HEK293 (cell line): ENCODE measurements around the gene HES2.

Source experiments
- EGR2 ChIP-seq: fragments of 450-650 bp; formaldehyde crosslinking; IDR thresholded peaks from 2 replicates; pipeline ENCODE4 v1.5.1; 2016; ENCODE audit warnings: low read depth, missing biosample characterization, missing genetic modification characterization
- ELK4 ChIP-seq: IDR thresholded peaks from 2 replicates; pipeline ENCODE4 v1.6.1; 2011; ENCODE audit warnings: mild to moderate bottlenecking, low read depth, low read length, borderline replicate concordance
- GLI2 ChIP-seq: fragments of 450-650 bp; formaldehyde crosslinking; IDR thresholded peaks from 2 replicates; pipeline ENCODE4; 2017; ENCODE audit warnings: missing biosample characterization, missing genetic modification characterization, low read depth, borderline replicate concordance
- GLIS2 ChIP-seq: fragments of 450-650 bp; formaldehyde crosslinking; IDR thresholded peaks from 2 replicates; pipeline ENCODE4 v1.5.1; 2016; ENCODE audit warnings: missing biosample characterization, missing genetic modification characterization
- HOXC10 ChIP-seq: sonication (generic); formaldehyde crosslinking; IDR thresholded peaks from 2 replicates; pipeline ENCODE4 v1.8.1; 2023; ENCODE audit warnings: mild to moderate bottlenecking, missing genetic modification reagents
- OSR2 ChIP-seq: fragments of 450-650 bp; formaldehyde crosslinking; IDR thresholded peaks from 2 replicates; pipeline ENCODE4 v1.5.1; 2016; ENCODE audit warnings: missing biosample characterization, missing genetic modification characterization
- PRDM2 ChIP-seq: fragments of 450-650 bp; formaldehyde crosslinking; IDR thresholded peaks from 2 replicates; pipeline ENCODE4 v1.5.1; 2016; ENCODE audit warnings: missing biosample characterization, missing genetic modification characterization, borderline replicate concordance
- YY1 ChIP-seq: fragments of 450-650 bp; formaldehyde crosslinking; IDR thresholded peaks from 2 replicates; pipeline ENCODE4 v1.5.1; 2018; ENCODE audit warnings: missing biosample characterization, missing genetic modification characterization
- ZBTB8A ChIP-seq: fragments of 450-650 bp; formaldehyde crosslinking; IDR thresholded peaks from 2 replicates; pipeline ENCODE4 v1.5.1; 2016; ENCODE audit warnings: missing biosample characterization, missing genetic modification characterization
- ZFHX2 ChIP-seq: fragments of 450-650 bp; formaldehyde crosslinking; conservative IDR thresholded peaks from 2 replicates; pipeline ENCODE4 v1.5.1; 2016; ENCODE audit warnings: missing biosample characterization, missing genetic modification characterization
- ZNF324 ChIP-seq: fragments of 450-650 bp; formaldehyde crosslinking; IDR thresholded peaks from 2 replicates; pipeline ENCODE4 v1.5.1; 2016; ENCODE audit warnings: missing biosample characterization, missing genetic modification characterization
- ZNF335 ChIP-seq: fragments of 450-650 bp; formaldehyde crosslinking; conservative IDR thresholded peaks from 2 replicates; pipeline ENCODE4 v1.5.1; 2016; ENCODE audit warnings: missing biosample characterization, missing genetic modification characterization
- ZNF341 ChIP-seq: fragments of 450-650 bp; formaldehyde crosslinking; IDR thresholded peaks from 2 replicates; pipeline ENCODE4; 2016; ENCODE audit warnings: low read depth, missing biosample characterization, missing genetic modification characterization
- ZNF391 ChIP-seq: fragments of 450-650 bp; formaldehyde crosslinking; IDR thresholded peaks from 2 replicates; pipeline ENCODE4 v1.5.1; 2016; ENCODE audit warnings: low read depth, missing biosample characterization, missing genetic modification characterization, borderline replicate concordance
- ZNF501 ChIP-seq: fragments of 450-650 bp; formaldehyde crosslinking; IDR thresholded peaks from 2 replicates; pipeline ENCODE4 v1.5.1; 2016; ENCODE audit warnings: missing biosample characterization, missing genetic modification characterization
- ZNF558 ChIP-seq: fragments of 450-650 bp; formaldehyde crosslinking; IDR thresholded peaks from 2 replicates; pipeline ENCODE4 v1.5.1; 2016; ENCODE audit warnings: missing biosample characterization, missing genetic modification characterization
- ZNF626 ChIP-seq: fragments of 450-650 bp; sonication (Bioruptor Pico); formaldehyde crosslinking; IDR thresholded peaks from 2 replicates; pipeline ENCODE4 v1.5.1; 2018; ENCODE audit warnings: missing biosample characterization, missing genetic modification characterization, inconsistent platforms
- ZNF658 ChIP-seq: fragments of 450-650 bp; formaldehyde crosslinking; IDR thresholded peaks from 2 replicates; pipeline ENCODE4; 2016; ENCODE audit warnings: missing biosample characterization, missing genetic modification characterization
- ZNF837 ChIP-seq: fragments of 450-650 bp; formaldehyde crosslinking; IDR thresholded peaks from 2 replicates; pipeline ENCODE4 v1.5.1; 2016; ENCODE audit warnings: missing biosample characterization, missing genetic modification characterization
- TF ChIP-seq, protein P1 (sequence below): fragments of 450-650 bp; formaldehyde crosslinking; IDR thresholded peaks from 2 replicates; pipeline ENCODE4 v1.5.0; 2017; ENCODE audit warnings: missing biosample characterization, missing genetic modification characterization, borderline replicate concordance
- TF ChIP-seq, protein P2 (sequence below): fragments of 450-650 bp; formaldehyde crosslinking; IDR thresholded peaks from 2 replicates; pipeline ENCODE4 v1.5.1; 2016; ENCODE audit warnings: missing biosample characterization, missing genetic modification characterization
- TF ChIP-seq, protein P3 (sequence below): fragments of 450-650 bp; formaldehyde crosslinking; IDR thresholded peaks from 2 replicates; pipeline ENCODE4 v1.5.1; 2016; ENCODE audit warnings: missing biosample characterization, missing genetic modification characterization
- TF ChIP-seq, protein P4 (sequence below): fragments of 450-650 bp; formaldehyde crosslinking; IDR thresholded peaks from 2 replicates; pipeline ENCODE4 v1.5.1; 2017; ENCODE audit warnings: missing biosample characterization, missing genetic modification characterization

HES2 gene

DNA sequence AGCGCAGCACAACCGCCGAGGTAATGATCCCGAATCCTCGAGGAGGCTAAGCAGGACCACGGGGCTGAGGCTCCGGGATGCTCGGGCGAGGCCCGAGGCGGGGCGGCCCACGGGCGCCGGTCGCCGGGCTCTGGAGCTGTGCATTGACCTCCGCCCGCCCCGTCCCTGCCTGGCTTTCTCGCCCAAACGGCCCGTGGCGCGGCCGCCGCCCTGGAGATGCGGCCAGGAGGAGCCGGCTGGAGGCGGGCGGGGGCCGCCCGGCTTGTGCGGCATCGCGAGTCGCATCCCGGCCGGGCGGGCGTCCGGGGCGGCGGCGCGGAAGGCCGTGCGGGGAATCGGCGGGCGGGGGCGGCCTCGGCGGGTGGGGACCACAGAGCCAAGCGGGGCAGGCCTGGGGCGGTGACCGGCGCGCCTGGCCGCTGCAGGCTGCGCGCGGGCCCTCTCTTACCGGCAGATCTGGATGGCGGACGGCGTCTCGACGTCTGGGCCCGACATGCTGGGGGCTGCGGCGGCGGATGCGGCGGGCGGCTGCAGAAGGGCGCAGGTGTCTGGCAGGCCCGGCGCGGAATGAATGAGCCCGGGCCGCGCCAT is 26.8 kb downstream of the HES2 start (continued):
- TF ChIP-seq ZNF837 (tag by site-specific recombination): no peak
- no peak for TF ChIP-seq ZNF626 (tag by site-specific recombination)
- no peak for TF ChIP-seq GLIS2 (tag by site-specific recombination)
- TF ChIP-seq OSR2 (tag by site-specific recombination): no peak
- TF ChIP-seq GLI2 (tag by site-specific recombination): no peak
- no peak for TF ChIP-seq PRDM2 (tag by site-specific recombination)
- no peak for TF ChIP-seq ZNF324
- TF ChIP-seq HOXC10 (CRISPR knock-in tag): no peak
- TF ChIP-seq ZNF341 (tag by site-specific recombination): 0 out of 2 replicates have a peak, but pooled peaks have one; percentile 4
- TF ChIP-seq ZNF501: no peak
- no peak for TF ChIP-seq EGR2
- TF ChIP-seq, protein P1, sequence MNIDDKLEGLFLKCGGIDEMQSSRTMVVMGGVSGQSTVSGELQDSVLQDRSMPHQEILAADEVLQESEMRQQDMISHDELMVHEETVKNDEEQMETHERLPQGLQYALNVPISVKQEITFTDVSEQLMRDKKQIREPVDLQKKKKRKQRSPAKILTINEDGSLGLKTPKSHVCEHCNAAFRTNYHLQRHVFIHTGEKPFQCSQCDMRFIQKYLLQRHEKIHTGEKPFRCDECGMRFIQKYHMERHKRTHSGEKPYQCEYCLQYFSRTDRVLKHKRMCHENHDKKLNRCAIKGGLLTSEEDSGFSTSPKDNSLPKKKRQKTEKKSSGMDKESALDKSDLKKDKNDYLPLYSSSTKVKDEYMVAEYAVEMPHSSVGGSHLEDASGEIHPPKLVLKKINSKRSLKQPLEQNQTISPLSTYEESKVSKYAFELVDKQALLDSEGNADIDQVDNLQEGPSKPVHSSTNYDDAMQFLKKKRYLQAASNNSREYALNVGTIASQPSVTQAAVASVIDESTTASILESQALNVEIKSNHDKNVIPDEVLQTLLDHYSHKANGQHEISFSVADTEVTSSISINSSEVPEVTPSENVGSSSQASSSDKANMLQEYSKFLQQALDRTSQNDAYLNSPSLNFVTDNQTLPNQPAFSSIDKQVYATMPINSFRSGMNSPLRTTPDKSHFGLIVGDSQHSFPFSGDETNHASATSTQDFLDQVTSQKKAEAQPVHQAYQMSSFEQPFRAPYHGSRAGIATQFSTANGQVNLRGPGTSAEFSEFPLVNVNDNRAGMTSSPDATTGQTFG (tag by site-specific recombination): no peak
- TF ChIP-seq, protein P2, sequence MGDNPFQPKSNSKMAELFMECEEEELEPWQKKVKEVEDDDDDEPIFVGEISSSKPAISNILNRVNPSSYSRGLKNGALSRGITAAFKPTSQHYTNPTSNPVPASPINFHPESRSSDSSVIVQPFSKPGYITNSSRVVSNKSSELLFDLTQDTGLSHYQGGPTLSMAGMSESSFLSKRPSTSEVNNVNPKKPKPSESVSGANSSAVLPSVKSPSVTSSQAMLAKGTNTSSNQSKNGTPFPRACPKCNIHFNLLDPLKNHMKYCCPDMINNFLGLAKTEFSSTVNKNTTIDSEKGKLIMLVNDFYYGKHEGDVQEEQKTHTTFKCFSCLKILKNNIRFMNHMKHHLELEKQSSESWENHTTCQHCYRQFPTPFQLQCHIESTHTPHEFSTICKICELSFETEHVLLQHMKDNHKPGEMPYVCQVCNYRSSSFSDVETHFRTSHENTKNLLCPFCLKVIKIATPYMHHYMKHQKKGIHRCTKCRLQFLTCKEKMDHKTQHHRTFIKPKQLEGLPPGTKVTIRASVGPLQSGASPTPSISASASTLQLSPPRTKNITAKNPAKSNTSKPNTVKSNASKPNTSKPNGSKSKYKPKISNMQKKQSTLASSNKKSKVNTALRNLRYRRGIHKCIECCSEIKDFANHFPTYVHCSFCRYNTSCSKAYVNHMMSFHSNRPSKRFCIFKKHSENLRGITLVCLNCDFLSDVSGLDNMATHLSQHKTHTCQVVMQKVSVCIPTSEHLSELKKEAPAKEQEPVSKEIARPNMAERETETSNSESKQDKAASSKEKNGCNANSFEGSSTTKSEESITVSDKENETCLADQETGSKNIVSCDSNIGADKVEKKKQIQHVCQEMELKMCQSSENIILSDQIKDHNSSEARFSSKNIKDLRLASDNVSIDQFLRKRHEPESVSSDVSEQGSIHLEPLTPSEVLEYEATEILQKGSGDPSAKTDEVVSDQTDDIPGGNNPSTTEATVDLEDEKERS: no peak
- TF ChIP-seq, protein P3, sequence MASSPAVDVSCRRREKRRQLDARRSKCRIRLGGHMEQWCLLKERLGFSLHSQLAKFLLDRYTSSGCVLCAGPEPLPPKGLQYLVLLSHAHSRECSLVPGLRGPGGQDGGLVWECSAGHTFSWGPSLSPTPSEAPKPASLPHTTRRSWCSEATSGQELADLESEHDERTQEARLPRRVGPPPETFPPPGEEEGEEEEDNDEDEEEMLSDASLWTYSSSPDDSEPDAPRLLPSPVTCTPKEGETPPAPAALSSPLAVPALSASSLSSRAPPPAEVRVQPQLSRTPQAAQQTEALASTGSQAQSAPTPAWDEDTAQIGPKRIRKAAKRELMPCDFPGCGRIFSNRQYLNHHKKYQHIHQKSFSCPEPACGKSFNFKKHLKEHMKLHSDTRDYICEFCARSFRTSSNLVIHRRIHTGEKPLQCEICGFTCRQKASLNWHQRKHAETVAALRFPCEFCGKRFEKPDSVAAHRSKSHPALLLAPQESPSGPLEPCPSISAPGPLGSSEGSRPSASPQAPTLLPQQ (tag by site-specific recombination): peak; percentile 78
- TF ChIP-seq ELK4: no peak
- TF ChIP-seq, protein P4, sequence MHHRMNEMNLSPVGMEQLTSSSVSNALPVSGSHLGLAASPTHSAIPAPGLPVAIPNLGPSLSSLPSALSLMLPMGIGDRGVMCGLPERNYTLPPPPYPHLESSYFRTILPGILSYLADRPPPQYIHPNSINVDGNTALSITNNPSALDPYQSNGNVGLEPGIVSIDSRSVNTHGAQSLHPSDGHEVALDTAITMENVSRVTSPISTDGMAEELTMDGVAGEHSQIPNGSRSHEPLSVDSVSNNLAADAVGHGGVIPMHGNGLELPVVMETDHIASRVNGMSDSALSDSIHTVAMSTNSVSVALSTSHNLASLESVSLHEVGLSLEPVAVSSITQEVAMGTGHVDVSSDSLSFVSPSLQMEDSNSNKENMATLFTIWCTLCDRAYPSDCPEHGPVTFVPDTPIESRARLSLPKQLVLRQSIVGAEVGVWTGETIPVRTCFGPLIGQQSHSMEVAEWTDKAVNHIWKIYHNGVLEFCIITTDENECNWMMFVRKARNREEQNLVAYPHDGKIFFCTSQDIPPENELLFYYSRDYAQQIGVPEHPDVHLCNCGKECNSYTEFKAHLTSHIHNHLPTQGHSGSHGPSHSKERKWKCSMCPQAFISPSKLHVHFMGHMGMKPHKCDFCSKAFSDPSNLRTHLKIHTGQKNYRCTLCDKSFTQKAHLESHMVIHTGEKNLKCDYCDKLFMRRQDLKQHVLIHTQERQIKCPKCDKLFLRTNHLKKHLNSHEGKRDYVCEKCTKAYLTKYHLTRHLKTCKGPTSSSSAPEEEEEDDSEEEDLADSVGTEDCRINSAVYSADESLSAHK (tag by site-specific recombination): no peak
- peak; percentile 95 for TF ChIP-seq ZBTB8A (tag by site-specific recombination)
- 0 out of 2 replicates have a peak, but pooled peaks have one; percentile 12 for TF ChIP-seq ZFHX2 (tag by site-specific recombination)
- peak; percentile 8; the same call in 1 of the 2 replicates for TF ChIP-seq ZNF335
- no peak for TF ChIP-seq ZNF558 (tag by site-specific recombination)
- TF ChIP-seq ZNF391 (tag by site-specific recombination): no peak
- TF ChIP-seq ZNF658 (tag by site-specific recombination): no peak
- TF ChIP-seq YY1 (tag by site-specific recombination): no peak
